Fibroblast of mammary gland (primary cell): ENCODE results near the gene MVP.
"Not testable (repeated sequence)": the region's sequence is repeated elsewhere in the genome, so short reads cannot be mapped to it uniquely, and the experiment has no call there.

Experiments
- DNase-seq: peaks from one replicate; pipeline ENCODE4 v3.0.0-alpha.2; 2010; ENCODE audit warnings: low read depth
- H3K4me3 ChIP-seq: 2 replicates; pipeline ENCODE4 v1.5.1; 2011; ENCODE audit warnings: low read depth, mild to moderate bottlenecking, low read length, moderate library complexity; ENCODE audit not compliant: control insufficient read depth
- CTCF ChIP-seq: conservative IDR thresholded peaks from 2 replicates; pipeline ENCODE4 v1.5.1; 2011; ENCODE audit warnings: low read depth, low read length, inconsistent platforms; ENCODE audit not compliant: control insufficient read depth, insufficient read depth

MVP gene

GRCh38 chr16:29883987-29884386 lies 63.7 kb downstream of the MVP start:
- DNase-seq = no peak
- TF ChIP-seq CTCF = no peak
- no peak overlapping the region for H3K4me3 ChIP-seq

GRCh38 chr16:29889372-29889771 lies 69.1 kb downstream of the MVP start:
- H3K4me3 ChIP-seq, DNase-seq: not testable (repeated sequence)

GRCh38 chr16:29891525-29892457 lies 71.5 kb downstream of the MVP start:
- H3K4me3 ChIP-seq = no peak overlapping the region
- DNase-seq = no peak
- no peak for TF ChIP-seq CTCF

- TF ChIP-seq CTCF = no peak
- no peak for DNase-seq
- H3K4me3 ChIP-seq = no peak overlapping the region
Observed at GRCh38 chr16:29892458-29892813, 72.2 kb downstream of the MVP start.

- no peak for DNase-seq
- TF ChIP-seq CTCF = no peak
- no peak overlapping the region for H3K4me3 ChIP-seq
Observed at GRCh38 chr16:29893553-29893952, 73.3 kb downstream of the MVP start.

GRCh38 chr16:29894352-29894751 lies 74.1 kb downstream of the MVP start:
- H3K4me3 ChIP-seq = no peak overlapping the region

More at GRCh38 chr16:29894352-29894751, 74.1 kb downstream of the MVP start:
- no peak for DNase-seq
- TF ChIP-seq CTCF = no peak
